HUES48 (cell line): ENCODE measurements around the gene ERG.

Source experiments
- H3K27ac ChIP-seq: one replicate; pipeline ENCODE4 v1.7.0; 2013; ENCODE audit warnings: low read depth, low read length, inconsistent platforms
- H3K27me3 ChIP-seq: 2 replicates; pipeline ENCODE4 v1.6.1; 2013; ENCODE audit warnings: mild to moderate bottlenecking, low read length; ENCODE audit not compliant: control insufficient read depth, insufficient read depth
- H3K36me3 ChIP-seq: 2 replicates; pipeline ENCODE4 v1.6.1; 2013; ENCODE audit warnings: low read length; ENCODE audit not compliant: control insufficient read depth, insufficient read depth
- H3K4me1 ChIP-seq: 2 replicates; pipeline ENCODE4 v1.6.1; 2013; ENCODE audit warnings: mild to moderate bottlenecking, low read length; ENCODE audit not compliant: control insufficient read depth, insufficient read depth
- H3K4me3 ChIP-seq: 2 replicates; pipeline ENCODE4 v1.5.1; 2013; ENCODE audit warnings: mild to moderate bottlenecking, low read depth, low read length
- H3K9ac ChIP-seq: 2 replicates; pipeline ENCODE4 v1.6.1; 2013; ENCODE audit warnings: mild to moderate bottlenecking, low read depth, low read length, moderate library complexity
- H3K9me3 ChIP-seq: 2 replicates; pipeline ENCODE4 v1.6.1; 2013; ENCODE audit warnings: low read length; ENCODE audit not compliant: control insufficient read depth, insufficient read depth

The ERG gene

DNA sequence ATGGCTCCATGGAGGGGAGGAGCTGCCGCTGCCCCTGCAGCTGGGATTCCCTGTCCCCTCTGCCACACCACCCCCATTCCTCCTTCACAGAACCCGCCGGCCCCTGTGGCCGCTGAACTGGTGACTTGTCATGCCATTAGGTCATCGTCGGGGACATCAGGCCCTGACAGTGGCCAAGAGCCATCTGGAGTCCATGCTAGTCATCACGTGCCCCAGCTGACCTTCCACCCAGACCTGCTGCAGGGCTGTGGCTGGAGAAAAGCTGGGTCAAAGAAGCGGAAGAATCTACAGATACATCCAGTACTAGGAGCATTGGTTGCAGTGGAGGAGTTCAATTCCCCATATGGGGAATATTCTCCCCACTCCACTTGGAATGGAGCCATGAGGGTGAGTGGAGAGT is 163.4 kb downstream of the ERG start:
- Histone ChIP-seq H3K9me3 (no peaks in the 10 kb centered on the region), H3K4me3 (no peak overlapping the region), H3K27ac (no peak overlapping the region), H3K36me3 (no peaks in the 10 kb centered on the region), H3K4me1 (no peaks in the 10 kb centered on the region), H3K27me3 (no peaks in the 10 kb centered on the region), H3K9ac (no peak overlapping the region)

DNA sequence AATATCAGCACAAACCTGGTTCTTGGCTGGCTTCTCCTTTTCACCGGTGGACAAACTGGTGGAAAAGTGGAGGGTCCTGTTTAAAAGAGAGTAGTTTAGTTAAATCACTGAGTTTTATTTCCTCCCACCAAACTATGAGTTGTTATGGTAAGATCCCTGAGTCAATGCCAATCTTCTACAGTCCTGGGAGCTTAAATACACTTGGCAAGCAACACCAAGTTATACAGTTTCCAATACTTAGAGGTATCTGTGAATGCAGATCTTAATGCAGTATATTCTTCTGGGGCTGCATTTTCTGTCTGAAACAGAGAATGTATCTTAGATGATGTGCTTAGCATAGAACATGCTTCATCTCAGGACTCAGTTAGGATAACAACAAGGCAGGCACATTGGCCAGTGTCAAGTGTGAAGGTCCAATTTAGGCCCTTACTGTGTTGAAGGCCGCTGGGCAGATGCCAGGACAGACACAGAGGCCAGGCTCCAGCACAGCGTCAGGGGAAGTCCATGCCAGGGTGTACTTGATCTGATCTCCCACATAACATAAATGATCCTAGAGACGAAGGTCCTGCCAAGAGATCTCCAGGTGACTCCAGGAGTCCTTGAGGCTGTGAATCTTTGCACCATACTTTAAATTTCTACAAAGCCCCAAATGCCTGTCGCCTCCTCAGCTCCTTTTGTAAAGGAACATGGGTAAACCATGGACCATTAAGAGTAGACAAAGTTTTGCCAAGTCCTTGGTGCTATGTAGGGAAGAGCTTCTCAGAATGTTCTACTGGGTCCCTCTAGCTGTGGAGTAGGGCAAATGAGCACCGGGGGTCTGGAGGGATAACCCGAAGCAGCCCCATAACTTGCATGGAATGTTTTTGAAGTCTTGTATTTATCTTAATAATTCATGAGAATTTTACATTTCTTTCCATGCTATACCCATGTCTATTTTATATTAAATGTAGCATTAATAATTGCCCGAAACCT is 164.7 kb downstream of the ERG start:
- Histone ChIP-seq H3K27me3 (no peaks in the 10 kb centered on the region), H3K4me3 (no peak overlapping the region)

DNA sequence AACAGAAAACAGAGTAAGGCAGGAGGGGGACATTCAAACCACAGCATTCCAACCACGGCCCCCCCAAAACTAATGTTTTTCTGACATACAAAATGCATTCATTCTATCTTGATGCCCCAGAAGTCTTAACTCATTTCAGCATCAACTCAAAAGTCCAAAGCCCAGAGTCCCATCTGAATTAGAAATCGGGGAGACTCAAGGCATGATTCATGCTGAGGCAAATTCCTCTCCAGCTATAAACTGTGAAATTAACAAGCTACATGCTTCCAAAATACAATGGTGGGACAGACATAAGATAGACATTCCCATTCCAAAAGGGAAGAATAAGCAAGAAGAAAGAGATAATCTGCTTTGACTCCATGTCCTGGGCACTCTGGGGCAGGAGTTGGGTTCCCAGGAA is 167.6 kb downstream of the ERG start:
- no peak overlapping the region for H3K9ac ChIP-seq
- H3K9me3 ChIP-seq = no peaks in the 10 kb centered on the region
- H3K4me3 ChIP-seq = no peak overlapping the region
- H3K27ac ChIP-seq = no peak overlapping the region
- H3K4me1 ChIP-seq = peaks cover 4% of the 10 kb centered on the region
- no peaks in the 10 kb centered on the region for H3K36me3 ChIP-seq
- H3K27me3 ChIP-seq = no peaks in the 10 kb centered on the region

More for the DNA sequence above, 164.7 kb downstream of the ERG start:
- Histone ChIP-seq H3K36me3 (no peaks in the 10 kb centered on the region), H3K4me1 (no peaks in the 10 kb centered on the region), H3K27ac (no peak overlapping the region), H3K9me3 (no peaks in the 10 kb centered on the region), H3K9ac (no peak overlapping the region)
